ENCODE data around the gene SIPA1L2.

The SIPA1L2 gene

DNA sequence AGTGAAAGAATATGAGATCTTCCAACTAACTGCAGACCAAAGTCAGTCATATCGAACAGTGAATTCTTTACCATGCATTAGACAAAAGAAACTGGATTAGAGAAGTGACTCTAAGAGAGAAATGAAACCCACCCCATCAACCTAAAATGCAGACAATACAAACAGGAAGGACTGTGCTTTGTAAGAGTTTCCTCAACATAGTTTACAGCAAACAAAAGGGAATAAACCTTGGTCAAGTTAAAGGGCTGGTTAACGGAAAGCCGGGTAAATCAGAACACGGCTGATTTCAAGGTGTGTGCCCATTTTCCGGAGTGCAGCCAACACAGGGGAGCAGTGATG lies 39.2 kb downstream of the SIPA1L2 start:
- H3K27ac ChIP-seq = no peak overlapping the region
- no peak overlapping the region for H3K4me3 ChIP-seq
- H3K27me3 ChIP-seq = no peaks in the 10 kb centered on the region
- H3K36me3 ChIP-seq = no peaks in the 10 kb centered on the region
- intact Hi-C loops (cut with DNase I; ENCODE audit: low total_unique reads) = no loop called here
- H3K4me1 ChIP-seq = peaks cover 0 to 9% (median 0%) of the 10 kb centered on the region in 4 donors
- DNase-seq = no peak
- H3K9me3 ChIP-seq = no peaks in the 10 kb centered on the region
- TF ChIP-seq, protein P1, sequence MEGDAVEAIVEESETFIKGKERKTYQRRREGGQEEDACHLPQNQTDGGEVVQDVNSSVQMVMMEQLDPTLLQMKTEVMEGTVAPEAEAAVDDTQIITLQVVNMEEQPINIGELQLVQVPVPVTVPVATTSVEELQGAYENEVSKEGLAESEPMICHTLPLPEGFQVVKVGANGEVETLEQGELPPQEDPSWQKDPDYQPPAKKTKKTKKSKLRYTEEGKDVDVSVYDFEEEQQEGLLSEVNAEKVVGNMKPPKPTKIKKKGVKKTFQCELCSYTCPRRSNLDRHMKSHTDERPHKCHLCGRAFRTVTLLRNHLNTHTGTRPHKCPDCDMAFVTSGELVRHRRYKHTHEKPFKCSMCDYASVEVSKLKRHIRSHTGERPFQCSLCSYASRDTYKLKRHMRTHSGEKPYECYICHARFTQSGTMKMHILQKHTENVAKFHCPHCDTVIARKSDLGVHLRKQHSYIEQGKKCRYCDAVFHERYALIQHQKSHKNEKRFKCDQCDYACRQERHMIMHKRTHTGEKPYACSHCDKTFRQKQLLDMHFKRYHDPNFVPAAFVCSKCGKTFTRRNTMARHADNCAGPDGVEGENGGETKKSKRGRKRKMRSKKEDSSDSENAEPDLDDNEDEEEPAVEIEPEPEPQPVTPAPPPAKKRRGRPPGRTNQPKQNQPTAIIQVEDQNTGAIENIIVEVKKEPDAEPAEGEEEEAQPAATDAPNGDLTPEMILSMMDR (IDR thresholded peaks at IDR 0.05) = no peak

GRCh38 chr1:232589812-232590743 lies 39.9 kb downstream of the SIPA1L2 start:
- no peak overlapping the region for H3K4me3 ChIP-seq
- no peaks in the 10 kb centered on the region for H3K27me3 ChIP-seq
- H3K9me3 ChIP-seq = no peaks in the 10 kb centered on the region
- no peaks in the 10 kb centered on the region for H3K36me3 ChIP-seq
- no peak overlapping the region for H3K27ac ChIP-seq
- peaks cover 0 to 9% (median 0%) of the 10 kb centered on the region in 4 donors for H3K4me1 ChIP-seq
- intact Hi-C loops (cut with DNase I; ENCODE audit: low total_unique reads) = no loop called here
- TF ChIP-seq, protein P1 (IDR thresholded peaks at IDR 0.05) = no peak
- no peak for DNase-seq

GRCh38 chr1:232589111-232589811 lies 40.7 kb downstream of the SIPA1L2 start:
- H3K36me3 ChIP-seq = no peaks in the 10 kb centered on the region
- TF ChIP-seq, protein P1 (IDR thresholded peaks at IDR 0.05) = no peak
- H3K4me1 ChIP-seq = peaks cover 0 to 9% (median 0%) of the 10 kb centered on the region in 4 donors
- intact Hi-C loops (cut with DNase I; ENCODE audit: low total_unique reads) = no loop called here
- H3K27ac ChIP-seq = no peak overlapping the region
- H3K27me3 ChIP-seq = no peaks in the 10 kb centered on the region
- no peaks in the 10 kb centered on the region for H3K9me3 ChIP-seq
- no peak for DNase-seq
- H3K4me3 ChIP-seq = no peak overlapping the region

- TF ChIP-seq, protein P1 (IDR thresholded peaks at IDR 0.05) = no peak
- no peak for DNase-seq
- no peaks in the 10 kb centered on the region for H3K27me3 ChIP-seq
- H3K4me1 ChIP-seq = peaks cover 0 to 9% (median 0%) of the 10 kb centered on the region in 4 donors
- intact Hi-C loops (cut with DNase I; ENCODE audit: low total_unique reads) = no loop called here
- no peaks in the 10 kb centered on the region for H3K9me3 ChIP-seq
- no peaks in the 10 kb centered on the region for H3K36me3 ChIP-seq
- no peak overlapping the region for H3K27ac ChIP-seq
- no peak overlapping the region for H3K4me3 ChIP-seq
Measured at GRCh38 chr1:232587141-232588008, 42.6 kb downstream of the SIPA1L2 start.

- no peaks in the 10 kb centered on the region for H3K27me3 ChIP-seq
- peaks cover 0 to 9% (median 0%) of the 10 kb centered on the region in 4 donors for H3K4me1 ChIP-seq
- H3K36me3 ChIP-seq = no peaks in the 10 kb centered on the region
- no peak for DNase-seq
- TF ChIP-seq, protein P1 (IDR thresholded peaks at IDR 0.05) = no peak
- intact Hi-C loops (cut with DNase I; ENCODE audit: low total_unique reads) = no loop called here
- H3K9me3 ChIP-seq = no peaks in the 10 kb centered on the region
- H3K27ac ChIP-seq = no peak overlapping the region
- H3K4me3 ChIP-seq = no peak overlapping the region
Measured at GRCh38 chr1:232586679-232587078, 43.3 kb downstream of the SIPA1L2 start.
